K562 (cell line): ENCODE data around the gene GPR55. TPM values are rescaled to one million over a fixed set of nuclear protein-coding genes. Genes with fewer than 3 reads are reported as not detected.

Experiments
- ATAC-seq: fragments of 200-7000 bp; cut with Tn5 transposase; 3 replicates; pipeline ENCODE4 v1.9.1; 2020; ENCODE audit warnings: moderate library complexity
- BruUV-seq: library from RNA; stranded (reverse); fragments of 400-500 nt; replicated peaks from 2 replicates; lab custom pipeline; 2021; lab: Mats Ljungman, UMichigan
- CTCF ChIA-PET: fragments of 300-600 bp; formaldehyde crosslinking; extraction: SDS; loops from one replicate; lab custom pipeline; 2021; ENCODE audit warnings: low intra/inter-chr PET ratio; lab: Yijun Ruan, JAX
- POLR2A ChIA-PET: fragments of 300-600, 350-650 bp; sonication (Branson Sonifier 250); formaldehyde crosslinking; extraction: SDS; loops from one replicate; lab custom pipeline; 2021; ENCODE audit warnings: antibody characterized with exemption, inconsistent platforms; lab: Yijun Ruan, JAX
- DNase-seq, 4 experiments: peaks; one replicate each; pipeline versions ENCODE4 v3.0.0 to v3.0.0-alpha.2; 2011 to 2018; ENCODE audit warnings: low spot score in 3 of 4, mixed read lengths in 3 of 4; ENCODE audit errors: extremely low read depth in 1 of 4
- FAIRE-seq: peaks from 2 replicates; lab custom pipeline; 2011; peaks lifted over from hg19 to GRCh38; lab: Jason Lieb, UNC
- H2AFZ ChIP-seq: 2 replicates; pipeline ENCODE4 v1.6.0; 2011; ENCODE audit warnings: low read depth, low read length, control low read depth, inconsistent platforms
- H3K27ac ChIP-seq: fragments of 200-600 bp; 3 replicates; pipeline ENCODE4 v1.8.0; 2011; ENCODE audit warnings: low read depth, mild to moderate bottlenecking, control low read depth, inconsistent platforms, low read length, moderate library complexity, mixed read lengths; ENCODE audit errors: extremely low read depth
- H3K27me3 ChIP-seq, 2 experiments: fragments of 300-600 bp in 1 of 2; 2 replicates in 1 of 2; 3 replicates in 1 of 2; pipeline versions ENCODE4 v1.6.0 to v1.8.0; 2011; ENCODE audit warnings: inconsistent platforms in 2 of 2, low read length in 2 of 2, mild to moderate bottlenecking in 1 of 2, mixed read lengths in 1 of 2, moderate library complexity in 1 of 2; ENCODE audit not compliant: control insufficient read depth in 2 of 2, insufficient read depth in 2 of 2
- H3K36me3 ChIP-seq: fragments of 300-600 bp; 3 replicates; pipeline ENCODE4 v1.8.0; 2011; ENCODE audit warnings: mild to moderate bottlenecking, low read length, inconsistent platforms; ENCODE audit not compliant: control insufficient read depth, insufficient read depth
- H3K4me1 ChIP-seq, 2 experiments: fragments of 200-600 bp in 1 of 2; replicated peaks in 1 of 2; 2 replicates in 1 of 2; 3 replicates in 1 of 2; pipeline versions ENCODE4 v1.5.1 to v1.8.0; 2011; ENCODE audit warnings: inconsistent platforms in 2 of 2, low read length in 2 of 2, mild to moderate bottlenecking in 1 of 2, mixed read lengths in 1 of 2, moderate library complexity in 1 of 2; ENCODE audit not compliant: control insufficient read depth in 2 of 2, insufficient read depth in 2 of 2
- H3K4me2 ChIP-seq: 2 replicates; pipeline ENCODE4 v1.6.1; 2011; ENCODE audit warnings: low read length, control low read depth, inconsistent platforms, mixed read lengths; ENCODE audit not compliant: insufficient read depth
- H3K4me3 ChIP-seq: fragments of 200-600 bp; sonication (generic), shearing (Covaris generic); 2 replicates; pipeline ENCODE4 v1.5.1; 2016; ENCODE audit warnings: control low read depth, inconsistent platforms
- H3K79me2 ChIP-seq: fragments of 200-600 bp; 3 replicates; pipeline ENCODE4 v1.8.0; 2011; ENCODE audit warnings: low read length, inconsistent platforms; ENCODE audit not compliant: control insufficient read depth, insufficient read depth
- H3K9ac ChIP-seq, 2 experiments: 2 replicates each; pipeline versions ENCODE4 v1.6.0 to v1.6.1; 2011; ENCODE audit warnings: low read depth in 2 of 2, low read length in 2 of 2, control low read depth in 1 of 2, inconsistent platforms in 1 of 2, mild to moderate bottlenecking in 1 of 2, mixed read lengths in 1 of 2; ENCODE audit not compliant: insufficient read depth in 1 of 2
- H3K9me1 ChIP-seq: one replicate; pipeline ENCODE4 v1.6.0; 2011; ENCODE audit warnings: inconsistent platforms, mild to moderate bottlenecking, low read length, moderate library complexity; ENCODE audit not compliant: control insufficient read depth, insufficient read depth
- H3K9me3 ChIP-seq: replicated peaks from 2 replicates; pipeline ENCODE4 v1.5.1; 2011; ENCODE audit warnings: low read depth, low read length, inconsistent platforms; ENCODE audit not compliant: control insufficient read depth, insufficient read depth
- H4K20me1 ChIP-seq: replicated peaks from 2 replicates; pipeline ENCODE4 v1.6.1; 2011; ENCODE audit warnings: low read length, inconsistent platforms, mixed read lengths; ENCODE audit not compliant: control insufficient read depth, insufficient read depth
- CHD4 ChIP-seq: fragments of 200-600 bp; sonication (generic); IDR thresholded peaks from 3 replicates; pipeline ENCODE4 v1.6.1; 2012; ENCODE audit warnings: low read depth, mild to moderate bottlenecking, mixed read lengths, low read length, inconsistent platforms; ENCODE audit not compliant: insufficient read depth, insufficient replicate concordance, poor library complexity, severe bottlenecking
- CREM ChIP-seq: IDR thresholded peaks from 2 replicates; pipeline ENCODE4 v1.6.1; 2014; ENCODE audit warnings: antibody characterized with exemption, low read depth
- GABPA ChIP-seq: fragments of 200-800 bp; sonication (Bioruptor generic); conservative IDR thresholded peaks from 2 replicates; pipeline ENCODE4 v1.6.1; 2016; ENCODE audit warnings: low read depth, missing genetic modification characterization, missing compliant biosample characterization
- HDAC6 ChIP-seq: IDR thresholded peaks from 2 replicates; pipeline ENCODE4 v1.6.1; 2012; ENCODE audit warnings: low read depth, mild to moderate bottlenecking, control low read depth, inconsistent platforms, low read length, moderate library complexity
- KDM1A ChIP-seq, 2 experiments: fragments of 450-650 bp; IDR thresholded peaks; 2 replicates each; pipeline ENCODE4 v1.6.1; 2016; ENCODE audit warnings: mild to moderate bottlenecking in 2 of 2
- MED1 ChIP-seq: sonication (generic); formaldehyde crosslinking; IDR thresholded peaks from 2 replicates; pipeline ENCODE4 v1.8.1; 2023; ENCODE audit warnings: missing genetic modification reagents, borderline replicate concordance
- MYC ChIP-seq, 2 experiments: fragments of 250-450 bp in 1 of 2; sonication (Bioruptor Pico) in 1 of 2; IDR thresholded peaks; 2 replicates each; pipeline versions ENCODE4 v1.5.1 to v1.6.1; 2012 to 2021; ENCODE audit warnings: low read depth in 2 of 2, borderline replicate concordance in 1 of 2, improper control_type of control experiment in 1 of 2, low read length in 1 of 2, mild to moderate bottlenecking in 1 of 2, moderate library complexity in 1 of 2
- PTRF ChIP-seq: fragments of 450-650 bp; IDR thresholded peaks from 2 replicates; pipeline ENCODE4 v1.6.1; 2016; ENCODE audit warnings: mild to moderate bottlenecking, missing genetic modification characterization, missing compliant biosample characterization
- WGBS: fragments of 100-300 bp; shearing (Covaris generic); methylation state at CpG from one replicate; pipeline ENCODE4 v1.1.6; 2016; ENCODE audit warnings: low coverage, mixed read lengths; ENCODE audit not compliant: insufficient coverage; ENCODE audit errors: missing lambda C conversion rate; 5-methylcytosine and 5-hydroxymethylcytosine counted together
- in situ Hi-C: fragments of 300-500 bp; cut with MboI; formaldehyde crosslinking; loops from 4 replicates; pipeline ENCODE4 v1.15.0; 2018; ENCODE audit warnings: inconsistent platforms, mixed read lengths
- intact Hi-C: fragments of 100-400 bp; cut with micrococcal nuclease; formaldehyde crosslinking; loops from 2 replicates; pipeline ENCODE4 v1.14.2; 2022
- polyA plus RNA-seq, 8 experiments: library from polyadenylated mRNA; depleted of rRNA in 4 of 8; stranded (reverse) in 5 of 8; unstranded in 3 of 8; fragments of >200 nt; fragmentation: Nextera tagmentation in 2 of 8; fragmentation: Illumina TruSeq in 1 of 8; extraction: Ambion mirVana in 2 of 8; extraction: Trizol in 1 of 8; gene quantifications; 2 replicates each; pipeline versions ENCODE4 v1.2.1 to v1.2.3, GENCODE V29; 2011 to 2014; ENCODE audit warnings: inconsistent platforms in 1 of 8, missing spikeins in 1 of 8
- total RNA-seq, 7 experiments: library from RNA; depleted of rRNA in 6 of 7; stranded (reverse); fragments of >200 nt in 6 of 7; fragmentation: Illumina TruSeq in 2 of 7; extraction: Trizol in 2 of 7; gene quantifications; 2 replicates each; pipeline versions ENCODE4 v1.2.1 to v1.2.3, GENCODE V29; 2011 to 2021; ENCODE audit warnings: low replicate concordance in 1 of 7
- TF ChIP-seq, protein P1 (sequence below): sonication (generic); formaldehyde crosslinking; IDR thresholded peaks from 2 replicates; pipeline ENCODE4 v1.8.0; 2022; ENCODE audit warnings: mild to moderate bottlenecking, missing genetic modification reagents

The GPR55 gene
- total and polyA plus RNA-seq, 9 of the 15 experiments (the other 6 are each of a cell fraction or from before 2014, with no cell fraction given), result 0.11 to 0.49 (median 0.27) TPM

- TF ChIP-seq MED1 (CRISPR knock-in tag), result no peak
- TF ChIP-seq KDM1A (IDR thresholded peaks at IDR 0.05), result no peak
Measured at GRCh38 chr2:230899786-230900185, 25.3 kb downstream of the GPR55 start (continued).

- TF ChIP-seq CREM (no peak), CHD4 (no peak), GABPA (tag) (no peak), MYC (IDR thresholded peaks at IDR 0.05; ENCODE audit: low read depth, low read length) (no peak), MYC (CRISPR knock-in tag; IDR thresholded peaks at IDR 0.05; ENCODE audit: borderline replicate concordance, low read depth) (no peak), PTRF (tag) (no peak), HDAC6 (no peak)
- TF ChIP-seq, protein P1, sequence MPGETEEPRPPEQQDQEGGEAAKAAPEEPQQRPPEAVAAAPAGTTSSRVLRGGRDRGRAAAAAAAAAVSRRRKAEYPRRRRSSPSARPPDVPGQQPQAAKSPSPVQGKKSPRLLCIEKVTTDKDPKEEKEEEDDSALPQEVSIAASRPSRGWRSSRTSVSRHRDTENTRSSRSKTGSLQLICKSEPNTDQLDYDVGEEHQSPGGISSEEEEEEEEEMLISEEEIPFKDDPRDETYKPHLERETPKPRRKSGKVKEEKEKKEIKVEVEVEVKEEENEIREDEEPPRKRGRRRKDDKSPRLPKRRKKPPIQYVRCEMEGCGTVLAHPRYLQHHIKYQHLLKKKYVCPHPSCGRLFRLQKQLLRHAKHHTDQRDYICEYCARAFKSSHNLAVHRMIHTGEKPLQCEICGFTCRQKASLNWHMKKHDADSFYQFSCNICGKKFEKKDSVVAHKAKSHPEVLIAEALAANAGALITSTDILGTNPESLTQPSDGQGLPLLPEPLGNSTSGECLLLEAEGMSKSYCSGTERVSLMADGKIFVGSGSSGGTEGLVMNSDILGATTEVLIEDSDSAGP (CRISPR knock-in tag), result no peak
- H3K36me3 ChIP-seq, result no peaks in the 10 kb centered on the region
- H2AFZ ChIP-seq, result no peak overlapping the region
- H3K27me3 ChIP-seq, result peaks cover 6 to 27% of the 10 kb centered on the region in 2 experiments; a peak in 4 of 5 replicates
- H3K4me2 ChIP-seq, result no peak overlapping the region
- H3K9me1 ChIP-seq, result no peaks in the 10 kb centered on the region
- no peak for FAIRE-seq
- no peaks in the 10 kb centered on the region for H4K20me1 ChIP-seq
- BruUV-seq, result no TSS peak
- no peak for DNase-seq
- 4% methylated on average over 5 of the region's 5 CpGs for WGBS
- in situ Hi-C loops, result no loop called here
- no peak overlapping the region for H3K27ac ChIP-seq
- H3K9me3 ChIP-seq, result no peaks in the 10 kb centered on the region
- no peaks in the 10 kb centered on the region for H3K79me2 ChIP-seq
- no peaks in the 10 kb centered on the region; a peak in 2 of 5 replicates for H3K4me1 ChIP-seq
- no peak for ATAC-seq
- H3K9ac ChIP-seq, result no peak overlapping the region
- CTCF ChIA-PET, result no interaction called here
- no peak overlapping the region for H3K4me3 ChIP-seq
- intact Hi-C loops, result no loop called here
- POLR2A ChIA-PET, result no interaction called here
Measured at GRCh38 chr2:230899287-230899686, 25.8 kb downstream of the GPR55 start.
